ENCODE results near the gene ACKR2. TPM values are rescaled to one million over a fixed set of nuclear protein-coding genes. Genes with fewer than 3 reads are reported as not detected.

The ACKR2 gene
- total and polyA plus RNA-seq, 2 of the 13 experiments (the other 11 are each of a cell fraction or from before 2014, with no cell fraction given): 1.1 to 1.9 TPM

DNA sequence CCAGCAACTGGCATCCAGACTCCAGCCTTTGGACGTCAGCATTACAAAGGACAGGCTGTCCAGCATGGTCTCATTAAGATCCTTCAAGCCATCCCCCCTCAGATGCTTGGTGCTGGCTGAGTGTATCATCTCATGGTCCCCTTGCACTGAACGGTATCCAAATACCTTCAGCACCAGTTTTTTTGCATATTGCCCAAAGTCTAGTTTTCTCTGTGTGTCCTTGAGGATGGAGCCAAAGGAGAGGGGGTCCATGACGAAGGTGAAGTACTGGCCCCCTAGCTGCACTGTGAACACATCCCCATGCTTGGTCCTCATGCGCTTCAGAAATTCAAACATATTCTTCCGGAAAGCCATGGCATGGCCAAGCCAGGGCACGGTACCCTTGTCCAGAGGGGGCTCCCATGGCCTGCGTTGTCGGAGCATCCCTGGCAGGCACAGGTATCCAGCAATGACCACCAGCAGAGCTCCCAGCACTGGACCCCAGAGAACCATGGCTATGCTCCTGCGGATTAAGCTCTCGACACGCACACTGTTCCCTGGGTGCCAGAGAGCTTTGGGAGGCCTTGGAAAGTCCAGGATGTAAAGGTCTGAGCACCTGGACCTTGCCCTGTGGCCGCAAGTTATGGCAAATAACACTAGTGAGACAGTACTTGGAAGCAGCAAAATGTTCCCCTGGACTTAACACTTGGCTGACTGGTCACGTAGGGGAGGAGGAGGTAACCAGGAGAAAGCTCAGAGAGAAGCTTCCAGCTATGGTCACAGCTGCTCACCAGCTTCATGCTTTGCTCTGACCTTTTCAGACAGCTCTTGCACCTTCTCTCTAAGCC, 66.3 kb downstream of the ACKR2 start, which contains the start of gene CYP8B1 (continued):
- TF ChIP-seq, protein P1, sequence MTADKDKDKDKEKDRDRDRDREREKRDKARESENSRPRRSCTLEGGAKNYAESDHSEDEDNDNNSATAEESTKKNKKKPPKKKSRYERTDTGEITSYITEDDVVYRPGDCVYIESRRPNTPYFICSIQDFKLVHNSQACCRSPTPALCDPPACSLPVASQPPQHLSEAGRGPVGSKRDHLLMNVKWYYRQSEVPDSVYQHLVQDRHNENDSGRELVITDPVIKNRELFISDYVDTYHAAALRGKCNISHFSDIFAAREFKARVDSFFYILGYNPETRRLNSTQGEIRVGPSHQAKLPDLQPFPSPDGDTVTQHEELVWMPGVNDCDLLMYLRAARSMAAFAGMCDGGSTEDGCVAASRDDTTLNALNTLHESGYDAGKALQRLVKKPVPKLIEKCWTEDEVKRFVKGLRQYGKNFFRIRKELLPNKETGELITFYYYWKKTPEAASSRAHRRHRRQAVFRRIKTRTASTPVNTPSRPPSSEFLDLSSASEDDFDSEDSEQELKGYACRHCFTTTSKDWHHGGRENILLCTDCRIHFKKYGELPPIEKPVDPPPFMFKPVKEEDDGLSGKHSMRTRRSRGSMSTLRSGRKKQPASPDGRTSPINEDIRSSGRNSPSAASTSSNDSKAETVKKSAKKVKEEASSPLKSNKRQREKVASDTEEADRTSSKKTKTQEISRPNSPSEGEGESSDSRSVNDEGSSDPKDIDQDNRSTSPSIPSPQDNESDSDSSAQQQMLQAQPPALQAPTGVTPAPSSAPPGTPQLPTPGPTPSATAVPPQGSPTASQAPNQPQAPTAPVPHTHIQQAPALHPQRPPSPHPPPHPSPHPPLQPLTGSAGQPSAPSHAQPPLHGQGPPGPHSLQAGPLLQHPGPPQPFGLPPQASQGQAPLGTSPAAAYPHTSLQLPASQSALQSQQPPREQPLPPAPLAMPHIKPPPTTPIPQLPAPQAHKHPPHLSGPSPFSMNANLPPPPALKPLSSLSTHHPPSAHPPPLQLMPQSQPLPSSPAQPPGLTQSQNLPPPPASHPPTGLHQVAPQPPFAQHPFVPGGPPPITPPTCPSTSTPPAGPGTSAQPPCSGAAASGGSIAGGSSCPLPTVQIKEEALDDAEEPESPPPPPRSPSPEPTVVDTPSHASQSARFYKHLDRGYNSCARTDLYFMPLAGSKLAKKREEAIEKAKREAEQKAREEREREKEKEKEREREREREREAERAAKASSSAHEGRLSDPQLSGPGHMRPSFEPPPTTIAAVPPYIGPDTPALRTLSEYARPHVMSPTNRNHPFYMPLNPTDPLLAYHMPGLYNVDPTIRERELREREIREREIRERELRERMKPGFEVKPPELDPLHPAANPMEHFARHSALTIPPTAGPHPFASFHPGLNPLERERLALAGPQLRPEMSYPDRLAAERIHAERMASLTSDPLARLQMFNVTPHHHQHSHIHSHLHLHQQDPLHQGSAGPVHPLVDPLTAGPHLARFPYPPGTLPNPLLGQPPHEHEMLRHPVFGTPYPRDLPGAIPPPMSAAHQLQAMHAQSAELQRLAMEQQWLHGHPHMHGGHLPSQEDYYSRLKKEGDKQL (CRISPR knock-in tag; IDR thresholded peaks at IDR 0.05; ENCODE audit: low read depth): no peak
- TF ChIP-seq, protein P2, sequence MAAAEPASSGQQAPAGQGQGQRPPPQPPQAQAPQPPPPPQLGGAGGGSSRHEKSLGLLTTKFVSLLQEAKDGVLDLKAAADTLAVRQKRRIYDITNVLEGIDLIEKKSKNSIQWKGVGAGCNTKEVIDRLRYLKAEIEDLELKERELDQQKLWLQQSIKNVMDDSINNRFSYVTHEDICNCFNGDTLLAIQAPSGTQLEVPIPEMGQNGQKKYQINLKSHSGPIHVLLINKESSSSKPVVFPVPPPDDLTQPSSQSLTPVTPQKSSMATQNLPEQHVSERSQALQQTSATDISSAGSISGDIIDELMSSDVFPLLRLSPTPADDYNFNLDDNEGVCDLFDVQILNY (CRISPR knock-in tag; conservative IDR thresholded peaks at IDR 0.05): 0 out of 2 replicates have a peak, but pooled peaks have one; percentile 17
- TF ChIP-seq, protein P3, sequence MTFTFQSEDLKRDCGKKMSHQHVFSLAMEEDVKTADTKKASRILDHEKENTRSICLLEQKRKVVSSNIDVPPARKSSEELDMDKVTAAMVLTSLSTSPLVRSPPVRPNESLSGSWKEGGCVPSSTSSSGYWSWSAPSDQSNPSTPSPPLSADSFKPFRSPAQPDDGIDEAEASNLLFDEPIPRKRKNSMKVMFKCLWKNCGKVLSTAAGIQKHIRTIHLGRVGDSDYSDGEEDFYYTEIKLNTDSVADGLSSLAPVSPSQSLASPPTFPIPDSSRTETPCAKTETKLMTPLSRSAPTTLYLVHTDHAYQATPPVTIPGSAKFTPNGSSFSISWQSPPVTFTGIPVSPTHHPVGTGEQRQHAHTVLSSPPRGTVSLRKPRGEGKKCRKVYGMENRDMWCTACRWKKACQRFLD (CRISPR knock-in tag; IDR thresholded peaks at IDR 0.05; ENCODE audit: borderline replicate concordance): no peak; the same call in 1 of the 2 replicates
- no peak for TF ChIP-seq TRIM24 (CRISPR knock-in tag; IDR thresholded peaks at IDR 0.05)
- TF ChIP-seq CBX2 (IDR thresholded peaks at IDR 0.05; ENCODE audit: low read depth, low read length): no peak
- TF ChIP-seq CBX2 (CRISPR knock-in tag; IDR thresholded peaks at IDR 0.05; ENCODE audit: low read depth): no peak
- no peak for TF ChIP-seq PHB2 (IDR thresholded peaks at IDR 0.05; ENCODE audit: partially characterized antibody)
- no peak for TF ChIP-seq CC2D1A (CRISPR knock-in tag; IDR thresholded peaks at IDR 0.05)
- no peak for TF ChIP-seq HNRNPUL1 (IDR thresholded peaks at IDR 0.05; ENCODE audit: low read depth, low read length)
- no peak for TF ChIP-seq CCDC6 (CRISPR knock-in tag; IDR thresholded peaks at IDR 0.05)
- TF ChIP-seq ADNP (CRISPR knock-in tag; IDR thresholded peaks at IDR 0.05): peak; percentile 24; the same call in 1 of the 2 replicates
- TF ChIP-seq, protein P4, sequence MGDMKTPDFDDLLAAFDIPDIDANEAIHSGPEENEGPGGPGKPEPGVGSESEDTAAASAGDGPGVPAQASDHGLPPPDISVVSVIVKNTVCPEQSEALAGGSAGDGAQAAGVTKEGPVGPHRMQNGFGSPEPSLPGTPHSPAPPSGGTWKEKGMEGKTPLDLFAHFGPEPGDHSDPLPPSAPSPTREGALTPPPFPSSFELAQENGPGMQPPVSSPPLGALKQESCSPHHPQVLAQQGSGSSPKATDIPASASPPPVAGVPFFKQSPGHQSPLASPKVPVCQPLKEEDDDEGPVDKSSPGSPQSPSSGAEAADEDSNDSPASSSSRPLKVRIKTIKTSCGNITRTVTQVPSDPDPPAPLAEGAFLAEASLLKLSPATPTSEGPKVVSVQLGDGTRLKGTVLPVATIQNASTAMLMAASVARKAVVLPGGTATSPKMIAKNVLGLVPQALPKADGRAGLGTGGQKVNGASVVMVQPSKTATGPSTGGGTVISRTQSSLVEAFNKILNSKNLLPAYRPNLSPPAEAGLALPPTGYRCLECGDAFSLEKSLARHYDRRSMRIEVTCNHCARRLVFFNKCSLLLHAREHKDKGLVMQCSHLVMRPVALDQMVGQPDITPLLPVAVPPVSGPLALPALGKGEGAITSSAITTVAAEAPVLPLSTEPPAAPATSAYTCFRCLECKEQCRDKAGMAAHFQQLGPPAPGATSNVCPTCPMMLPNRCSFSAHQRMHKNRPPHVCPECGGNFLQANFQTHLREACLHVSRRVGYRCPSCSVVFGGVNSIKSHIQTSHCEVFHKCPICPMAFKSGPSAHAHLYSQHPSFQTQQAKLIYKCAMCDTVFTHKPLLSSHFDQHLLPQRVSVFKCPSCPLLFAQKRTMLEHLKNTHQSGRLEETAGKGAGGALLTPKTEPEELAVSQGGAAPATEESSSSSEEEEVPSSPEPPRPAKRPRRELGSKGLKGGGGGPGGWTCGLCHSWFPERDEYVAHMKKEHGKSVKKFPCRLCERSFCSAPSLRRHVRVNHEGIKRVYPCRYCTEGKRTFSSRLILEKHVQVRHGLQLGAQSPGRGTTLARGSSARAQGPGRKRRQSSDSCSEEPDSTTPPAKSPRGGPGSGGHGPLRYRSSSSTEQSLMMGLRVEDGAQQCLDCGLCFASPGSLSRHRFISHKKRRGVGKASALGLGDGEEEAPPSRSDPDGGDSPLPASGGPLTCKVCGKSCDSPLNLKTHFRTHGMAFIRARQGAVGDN (CRISPR knock-in tag; IDR thresholded peaks at IDR 0.05): peak; percentile 99
- peak; percentile 87 for TF ChIP-seq ZNF331 (CRISPR knock-in tag; IDR thresholded peaks at IDR 0.05)
- TF ChIP-seq ZEB1 (IDR thresholded peaks at IDR 0.05; ENCODE audit: insufficient replicate concordance, low read depth): no peak
